SHP77 treated with DMSO at 0.1 percent for 48 hours (cell line): ENCODE data around the gene S100A7A.

ENCODE experiments used
- DNase-seq: peaks from one replicate; lab custom pipeline; 2025; lab: John Stamatoyannopoulos, UW

S100A7A gene

DNA sequence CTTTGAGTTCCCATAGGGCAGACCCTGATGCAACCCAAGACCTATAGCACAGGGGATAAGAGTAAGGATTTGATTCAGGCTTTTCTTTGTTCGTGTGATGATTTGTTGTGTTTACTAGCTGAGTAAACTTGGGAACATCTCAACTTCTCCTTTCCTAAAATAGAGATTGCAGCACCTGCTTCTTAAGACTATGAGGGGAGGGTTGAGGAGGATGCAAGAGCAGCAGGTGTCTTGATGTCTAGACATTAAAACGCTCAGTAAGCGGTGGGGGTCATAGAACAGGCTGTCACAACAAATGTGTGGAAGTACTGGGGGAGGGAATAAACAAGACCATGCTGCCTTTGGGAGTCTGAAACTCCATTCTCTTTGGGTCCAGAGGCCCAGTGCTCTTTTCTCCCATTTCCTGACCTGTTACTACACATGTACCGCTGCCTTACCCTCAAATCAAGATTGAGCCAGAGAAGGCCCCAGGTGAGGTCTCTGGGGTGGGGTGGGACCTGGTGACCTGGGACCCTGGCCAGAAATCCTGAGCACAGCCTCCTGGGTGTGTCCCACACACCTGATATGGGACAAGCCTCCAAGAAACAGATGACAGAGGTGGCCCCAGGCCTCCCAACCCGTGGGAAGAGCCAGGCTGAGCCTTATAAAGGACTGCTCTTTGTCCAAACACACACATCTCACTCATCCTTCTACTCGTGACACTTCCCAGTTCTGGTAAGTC lies at the start of gene S100A7A:
TSS of gene S100A7A (plus strand) at position 671 of the 721 bp plus-strand sequence. CDS start 1,563 bp downstream, outside the sequence.
- DNase-seq: no peak

GRCh38 chr1:153367090-153367489 lies 49.2 kb upstream of the S100A7A start:
- no peak for DNase-seq

DNA sequence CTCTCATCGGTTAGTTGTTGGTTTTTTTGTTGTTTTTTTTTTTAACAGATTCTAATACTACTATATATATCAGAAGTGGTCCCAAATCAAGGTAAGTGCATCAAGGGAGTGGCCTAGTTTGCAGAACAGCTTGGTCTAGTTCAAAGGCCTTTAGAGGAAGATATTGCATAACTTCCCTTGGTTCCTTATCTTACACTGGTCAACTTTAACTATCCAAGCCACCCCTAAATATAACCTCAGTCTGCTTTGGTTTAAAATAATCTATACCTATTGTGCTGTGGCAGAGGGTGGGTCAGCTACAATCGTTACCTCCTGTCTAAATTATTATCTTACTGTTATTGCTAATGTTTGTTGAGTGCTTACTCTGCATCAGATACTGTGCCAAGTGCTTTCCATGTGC lies 47.8 kb upstream of the S100A7A start:
- no peak for DNase-seq

DNA sequence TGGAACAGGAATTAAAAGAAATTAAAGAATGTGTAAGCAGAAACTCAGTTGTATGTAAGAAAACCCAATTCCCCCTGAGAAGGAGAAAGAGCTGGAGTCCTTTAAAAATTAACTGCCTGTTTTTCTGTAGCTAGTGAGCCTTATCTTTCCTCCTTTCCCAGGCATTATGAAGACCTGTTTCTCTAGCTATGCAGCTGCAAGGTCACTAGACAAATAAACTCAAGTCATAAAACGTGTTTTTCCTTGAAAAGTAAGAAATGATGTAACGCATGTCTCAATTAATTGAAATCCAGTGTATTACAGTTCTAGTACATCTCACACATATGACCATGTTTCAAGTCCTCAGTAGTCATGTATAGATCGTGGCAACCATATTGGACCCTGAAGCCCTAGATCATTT lies 46.2 kb upstream of the S100A7A start:
- no peak for DNase-seq

DNA sequence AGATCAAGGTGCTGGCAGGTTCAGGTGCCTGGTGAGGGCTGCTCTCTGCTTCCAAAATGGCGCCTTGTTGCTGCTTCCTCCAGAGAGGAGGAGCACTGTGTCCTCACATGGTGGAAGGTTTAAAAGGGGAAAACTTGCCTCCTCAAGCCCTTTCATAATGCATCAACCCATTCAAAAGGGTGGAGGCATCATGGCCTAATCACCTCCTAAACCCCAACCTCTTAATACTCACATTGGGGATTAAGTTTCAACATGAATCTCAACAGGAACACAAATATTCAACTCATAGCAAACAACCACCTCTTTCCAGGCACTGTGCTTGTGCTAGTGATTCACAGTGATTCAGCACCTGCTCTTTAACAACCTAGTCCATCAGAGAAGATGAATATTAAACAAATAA lies 45.1 kb upstream of the S100A7A start:
- no peak for DNase-seq

GRCh38 chr1:153372571-153372970 lies 43.7 kb upstream of the S100A7A start:
- DNase-seq: no peak

DNA sequence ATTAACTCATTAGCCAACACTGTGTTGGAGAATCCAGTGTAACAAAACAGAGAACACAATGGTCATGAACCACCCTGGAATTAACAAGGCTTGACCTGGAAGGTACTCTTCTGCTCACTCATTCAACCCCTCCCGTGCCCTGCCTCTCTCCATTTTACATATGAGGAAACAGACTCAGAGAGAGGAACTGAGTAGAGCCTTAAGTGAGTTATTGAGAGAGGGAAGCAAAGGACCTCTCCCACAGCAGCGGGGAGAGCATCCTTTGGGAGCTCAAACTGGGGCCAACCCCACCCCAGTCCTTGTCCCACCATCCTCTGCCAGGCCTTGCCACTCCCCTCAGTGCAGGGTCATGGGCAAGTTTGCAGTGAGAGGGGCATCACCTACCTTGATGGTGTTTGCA lies 42.2 kb upstream of the S100A7A start:
- DNase-seq: no peak

DNA sequence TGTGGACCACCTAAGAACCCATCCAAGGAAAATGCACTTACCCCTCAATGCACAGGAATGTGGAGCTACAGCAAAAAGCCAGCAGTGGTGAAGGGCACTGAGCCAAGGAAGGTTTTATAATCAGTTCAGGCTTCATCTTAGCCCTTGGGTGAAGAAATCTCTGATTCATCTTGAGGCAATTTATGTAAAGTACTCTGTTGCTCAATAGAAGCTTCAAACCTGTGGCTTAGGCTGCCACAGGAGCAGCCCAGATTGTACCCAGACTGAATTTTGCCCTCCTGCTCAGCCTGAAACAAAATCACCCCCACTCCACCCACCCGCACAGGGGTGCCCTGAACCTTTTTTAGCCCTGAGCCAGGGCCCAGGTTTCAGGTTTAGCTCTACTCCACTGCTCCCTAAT lies 40.8 kb upstream of the S100A7A start, which contains the start of gene S100A12:
TSS of gene S100A12 (minus strand) at position 111 of the 400 bp plus-strand sequence. CDS start 1,029 bp downstream, outside the sequence.
- no peak for DNase-seq

DNA sequence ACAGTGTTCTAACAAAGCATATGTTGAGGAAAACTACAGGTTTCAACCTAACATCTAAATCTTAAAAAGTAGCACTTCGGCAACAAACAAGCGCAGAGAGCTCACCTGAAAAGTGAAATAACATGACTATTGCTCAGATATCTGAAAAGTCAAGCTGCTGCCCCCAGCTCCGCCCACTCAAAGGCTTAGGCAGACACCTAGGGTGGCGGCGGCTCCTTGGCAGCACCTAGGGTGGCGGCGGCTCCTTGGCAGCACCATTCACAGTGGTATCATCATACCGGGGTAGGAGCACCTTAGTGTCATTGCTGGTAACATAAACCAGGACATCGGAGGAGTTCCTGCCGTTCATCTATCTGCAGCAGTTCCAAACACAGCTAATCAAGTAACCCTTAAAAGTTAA lies 36.7 kb upstream of the S100A7A start:
- no peak for DNase-seq

DNA sequence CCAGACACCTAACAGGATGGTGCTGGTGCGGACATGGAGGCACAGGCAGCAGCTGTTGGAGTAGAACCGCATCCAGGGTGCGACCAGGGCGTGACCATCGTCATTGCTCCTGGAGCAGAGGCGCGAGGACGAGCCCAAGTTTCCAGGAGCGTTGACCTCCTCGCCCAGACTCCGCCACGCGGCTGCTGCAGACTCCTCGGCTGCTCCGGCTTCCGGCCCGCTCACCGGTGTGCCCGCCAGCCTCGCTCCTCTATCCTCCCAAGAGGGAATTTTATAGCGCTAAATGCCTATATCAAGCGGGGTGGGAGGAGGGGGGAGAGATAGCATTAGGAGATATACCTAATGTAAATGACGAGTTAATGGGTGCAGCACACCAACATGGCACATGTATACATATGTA lies 35.6 kb upstream of the S100A7A start:
- DNase-seq: no peak

GRCh38 chr1:153384958-153385580 lies 31.3 kb upstream of the S100A7A start:
- no peak for DNase-seq

GRCh38 chr1:153386500-153386901 lies 29.8 kb upstream of the S100A7A start:
- DNase-seq: no peak

DNA sequence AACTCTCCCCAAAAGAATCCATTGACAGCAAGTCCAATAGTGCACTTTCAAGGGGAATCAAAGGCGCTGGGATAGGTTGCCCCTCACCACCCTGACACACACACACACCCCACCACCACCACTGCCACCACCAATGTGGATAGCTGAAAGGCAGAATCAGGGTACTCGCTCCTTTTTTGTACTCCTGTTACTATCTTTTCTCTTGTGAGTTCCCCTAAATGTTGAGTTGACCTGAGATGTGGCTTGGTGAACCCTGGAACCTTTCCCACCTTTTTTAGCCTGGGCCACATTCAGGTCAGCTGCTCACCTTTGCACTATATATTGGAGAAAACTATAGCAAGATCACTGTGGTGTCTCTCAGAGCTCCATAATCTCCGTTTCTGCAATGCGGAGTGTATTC lies 29.3 kb upstream of the S100A7A start:
- no peak for DNase-seq

- no peak for DNase-seq
Measured at GRCh38 chr1:153387785-153388184, 28.5 kb upstream of the S100A7A start.

DNA sequence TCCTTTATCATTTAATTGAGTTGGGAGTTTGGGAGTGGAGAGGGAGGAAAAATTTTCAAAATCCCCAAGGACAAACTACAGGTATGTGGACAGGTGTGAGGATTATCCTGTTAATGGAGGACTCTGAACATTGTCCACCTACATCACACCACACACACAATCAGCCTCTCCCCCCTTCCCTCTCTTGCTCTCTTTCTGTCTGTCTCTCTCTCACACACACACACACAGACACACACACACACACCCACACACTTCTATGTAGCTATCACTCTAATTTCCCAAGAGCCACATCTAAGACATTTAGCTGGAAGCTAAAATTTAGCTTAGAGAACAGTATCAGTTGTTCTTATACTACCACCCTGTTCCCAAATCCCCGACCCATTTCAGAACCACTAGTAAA lies 26.9 kb upstream of the S100A7A start:
- DNase-seq: no peak

GRCh38 chr1:153389973-153390879 lies 26.1 kb upstream of the S100A7A start:
- no peak for DNase-seq

DNA sequence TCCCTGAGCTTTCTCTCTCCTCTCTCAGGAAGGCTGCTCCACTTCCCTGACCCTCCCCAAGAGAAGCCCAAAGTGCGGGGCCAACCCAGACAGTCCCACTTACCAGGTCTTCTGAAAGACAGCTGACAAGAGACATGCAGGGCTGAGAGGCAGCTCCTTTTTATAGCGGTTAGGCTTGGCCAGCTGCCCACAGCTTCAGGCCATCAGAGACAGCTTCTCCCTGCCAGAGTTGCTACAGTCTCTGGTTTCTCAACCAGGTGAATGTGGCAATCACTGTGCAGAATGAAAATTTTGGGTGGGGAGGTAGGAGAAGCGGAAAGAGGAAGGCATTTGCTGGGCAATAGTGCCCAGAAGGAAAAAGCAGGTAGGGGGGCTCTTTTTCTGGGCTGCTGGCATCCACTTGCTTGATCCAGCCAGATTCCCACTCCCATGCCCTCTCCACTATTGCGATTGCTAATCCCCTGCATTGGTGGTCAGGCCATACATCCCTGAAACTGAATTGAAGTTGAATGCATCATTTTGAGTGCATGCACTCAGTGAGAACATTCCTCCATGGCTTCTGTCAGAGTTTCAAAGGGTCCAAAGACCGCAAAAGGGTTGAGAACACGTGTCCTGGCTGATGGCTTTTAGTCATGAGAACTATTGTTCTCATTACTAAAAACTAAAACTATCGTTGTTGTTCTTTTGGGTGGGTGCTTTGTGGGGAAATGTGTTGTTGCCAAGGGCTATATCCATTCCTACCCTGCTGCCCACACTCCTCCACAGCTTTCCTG lies 25.2 kb upstream of the S100A7A start, which contains the start of gene S100A8:
TSS of gene S100A8 (minus strand) at position 136 of the 773 bp plus-strand sequence. CDS start 538 bp downstream, outside the sequence.
- no peak for DNase-seq

DNA sequence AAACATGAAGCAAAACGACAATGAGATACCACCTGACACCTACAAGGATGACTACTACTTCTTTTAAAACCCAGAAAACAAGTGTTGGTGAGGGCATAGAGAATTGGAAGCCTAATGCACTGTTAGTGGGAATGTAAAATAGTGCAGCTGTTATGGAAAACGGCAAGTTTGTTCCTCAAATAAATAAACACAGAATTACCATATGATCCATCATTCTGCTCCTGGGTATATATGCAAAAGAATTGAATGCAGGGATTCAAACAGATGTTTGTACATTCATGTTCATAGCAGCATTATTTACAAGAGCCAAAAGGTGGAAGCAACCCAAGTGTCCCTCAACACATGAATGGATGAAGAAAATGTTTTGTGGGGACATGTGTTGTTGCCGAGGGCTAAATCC lies 24.1 kb upstream of the S100A7A start:
- DNase-seq: no peak

DNA sequence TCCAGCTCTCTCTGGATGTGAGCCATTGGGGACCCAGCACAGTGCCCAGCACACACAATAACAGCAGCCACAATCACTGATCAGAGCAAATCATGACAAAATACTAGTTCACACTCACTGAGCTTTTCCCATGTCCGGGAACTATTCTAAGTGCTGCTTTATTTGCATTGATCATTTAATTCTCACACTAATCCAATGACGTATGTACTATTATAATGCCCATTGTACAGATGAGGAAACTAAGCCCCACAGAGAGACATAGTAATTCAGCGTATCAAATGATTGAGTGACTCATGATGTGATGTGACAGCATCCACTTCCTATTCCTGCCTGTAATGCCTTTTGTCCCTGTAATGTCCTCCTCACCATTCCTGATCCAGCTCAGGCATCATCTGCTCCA lies 23.5 kb upstream of the S100A7A start:
- no peak for DNase-seq

DNA sequence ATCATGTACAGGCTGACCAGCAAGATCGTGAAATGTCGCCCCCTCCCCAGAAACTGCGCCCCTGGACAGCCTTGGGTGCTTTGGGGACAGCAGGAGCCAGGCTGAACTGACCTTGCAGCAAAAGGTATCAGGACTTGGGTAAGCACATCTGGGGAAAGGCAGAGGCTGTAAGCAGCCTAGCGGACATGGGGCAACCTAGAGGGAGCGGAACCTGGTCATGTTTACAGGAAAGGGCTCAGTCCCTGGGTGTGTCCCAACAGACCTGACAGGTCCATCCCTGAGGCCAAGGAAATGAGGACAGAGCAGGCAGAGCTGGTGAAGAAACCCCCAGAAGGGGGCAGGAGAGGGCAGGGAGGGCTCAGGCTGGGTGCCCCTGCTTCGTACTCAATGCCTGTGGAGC lies 22.4 kb upstream of the S100A7A start:
- DNase-seq: no peak

GRCh38 chr1:153394391-153394790 lies 21.9 kb upstream of the S100A7A start:
- DNase-seq: no peak
